Activated CD4-positive, alpha-beta T cell treated with anti-CD3 and anti-CD28 coated beads, Interleukin-10, Interleukin-2, amounts not matched to agents 100 ng/mL and 50 ng/mL, durations not matched to agents 16 hours and 8 hours (primary cell): ENCODE data around the gene NLGN1.
"Not testable (repeated sequence)": the region's sequence is repeated elsewhere in the genome, so short reads cannot be mapped to it uniquely, and the experiment has no call there.

Experiments
- DNase-seq: peaks from one replicate; pipeline ENCODE4 v3.0.0-alpha.2; 2020

The NLGN1 gene

DNA sequence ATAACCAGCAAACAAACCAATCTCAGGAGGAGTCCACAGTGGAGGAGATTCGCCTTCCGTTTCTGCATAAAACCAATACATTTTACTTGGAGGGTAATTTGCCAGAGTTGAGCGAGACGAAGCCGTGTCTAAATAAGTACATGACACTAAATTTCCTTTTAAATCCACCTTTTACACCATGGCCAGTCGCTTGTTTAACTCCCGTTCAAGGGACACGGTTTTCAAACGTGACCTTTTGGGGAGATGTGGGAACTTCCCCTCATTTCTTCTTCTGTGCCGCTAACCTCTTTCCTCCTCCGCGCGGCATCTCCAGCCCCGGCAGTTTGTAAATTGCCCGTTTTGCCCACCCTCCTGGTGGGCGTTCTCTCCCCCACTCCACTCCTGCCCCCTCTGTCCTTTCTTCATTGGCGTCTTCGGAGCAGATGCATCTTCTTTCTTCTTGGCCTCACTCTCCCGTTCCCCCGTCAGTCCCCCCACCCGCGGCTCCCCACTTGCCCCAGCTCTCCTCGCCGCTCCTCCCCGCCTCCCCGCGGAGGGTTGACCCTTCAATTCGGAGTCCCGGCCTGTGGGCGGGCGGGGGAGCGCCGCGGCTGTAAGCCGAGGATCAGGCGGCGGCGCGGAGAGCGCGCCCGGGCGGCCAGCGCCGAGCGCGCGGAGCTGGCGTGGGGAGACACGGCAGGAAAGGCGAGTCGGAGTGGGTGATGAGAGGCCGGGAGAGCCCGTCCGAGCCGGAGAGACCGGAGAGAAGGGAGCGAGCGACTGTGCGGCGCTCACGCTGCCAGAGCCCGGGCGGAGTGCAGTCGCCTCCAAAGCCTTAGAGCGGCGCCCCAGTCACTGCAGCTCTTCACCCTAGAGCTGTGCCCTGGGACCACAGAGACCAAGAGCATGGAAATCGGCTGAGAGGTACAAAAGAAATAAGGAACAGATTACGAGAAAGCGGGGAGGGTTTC, at the start of gene NLGN1:
NLGN1 (plus strand) TSS at position 584 of the 950 bp plus-strand sequence.
- peak; percentile 1 for DNase-seq

DNA sequence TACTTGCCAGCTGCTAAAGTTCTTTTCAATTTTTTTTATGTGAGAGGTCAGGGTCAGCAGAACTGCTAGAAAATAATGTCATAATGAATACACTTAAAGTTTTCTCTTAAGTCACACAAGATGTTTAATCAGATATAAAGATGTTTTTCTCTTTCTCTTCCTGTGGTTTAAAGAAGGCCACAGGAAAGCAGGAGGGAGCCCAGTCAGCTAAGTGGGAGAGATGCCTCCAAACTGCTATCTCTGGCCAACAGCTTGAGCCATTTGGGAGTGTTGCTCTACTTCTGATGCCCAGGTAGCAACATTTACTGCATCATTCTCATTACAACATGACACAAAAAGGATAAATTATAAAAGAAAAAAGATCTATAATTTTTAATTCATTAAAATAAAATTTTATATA, 45.7 kb upstream of the NLGN1 start:
- DNase-seq: no peak

DNA sequence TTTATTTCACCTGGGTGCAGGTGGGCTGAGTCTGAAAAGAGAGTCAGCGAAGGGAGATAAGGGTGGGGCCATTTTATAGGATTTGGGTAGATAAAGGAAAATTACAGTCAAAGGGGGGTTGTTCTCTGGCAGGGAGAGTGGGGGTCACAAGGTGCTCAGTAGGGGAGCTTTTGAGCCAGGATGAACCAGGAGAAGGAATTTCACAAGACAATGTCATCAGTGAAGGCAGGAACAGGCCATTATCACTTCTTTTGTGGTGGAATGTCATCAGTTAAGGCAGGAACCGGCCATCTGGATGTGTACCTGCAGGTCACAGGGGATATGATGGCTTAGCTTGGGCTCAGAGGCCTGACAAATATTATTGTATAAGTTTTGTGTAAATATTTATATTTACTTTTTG, 44.4 kb upstream of the NLGN1 start:
- DNase-seq: not testable (repeated sequence)

DNA sequence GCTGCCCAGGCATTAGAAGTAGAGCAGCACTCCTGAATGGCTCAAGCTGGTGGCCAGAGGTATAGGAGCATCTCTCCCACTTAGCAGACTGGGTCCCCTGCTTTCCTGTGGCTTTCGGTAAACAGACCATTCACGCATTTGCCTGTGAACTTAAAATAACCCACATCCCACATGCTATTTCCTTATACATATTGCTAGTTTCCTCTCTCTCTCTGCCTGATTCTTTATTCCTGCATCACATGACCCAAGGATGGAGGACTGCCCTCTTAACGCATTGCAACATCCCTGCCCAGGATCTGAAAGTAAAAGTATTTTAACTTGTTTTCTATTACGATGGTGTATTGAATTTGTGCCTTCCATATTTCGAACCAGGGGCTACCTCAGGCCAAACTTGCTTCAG, 43.4 kb upstream of the NLGN1 start:
- DNase-seq: no peak

DNA sequence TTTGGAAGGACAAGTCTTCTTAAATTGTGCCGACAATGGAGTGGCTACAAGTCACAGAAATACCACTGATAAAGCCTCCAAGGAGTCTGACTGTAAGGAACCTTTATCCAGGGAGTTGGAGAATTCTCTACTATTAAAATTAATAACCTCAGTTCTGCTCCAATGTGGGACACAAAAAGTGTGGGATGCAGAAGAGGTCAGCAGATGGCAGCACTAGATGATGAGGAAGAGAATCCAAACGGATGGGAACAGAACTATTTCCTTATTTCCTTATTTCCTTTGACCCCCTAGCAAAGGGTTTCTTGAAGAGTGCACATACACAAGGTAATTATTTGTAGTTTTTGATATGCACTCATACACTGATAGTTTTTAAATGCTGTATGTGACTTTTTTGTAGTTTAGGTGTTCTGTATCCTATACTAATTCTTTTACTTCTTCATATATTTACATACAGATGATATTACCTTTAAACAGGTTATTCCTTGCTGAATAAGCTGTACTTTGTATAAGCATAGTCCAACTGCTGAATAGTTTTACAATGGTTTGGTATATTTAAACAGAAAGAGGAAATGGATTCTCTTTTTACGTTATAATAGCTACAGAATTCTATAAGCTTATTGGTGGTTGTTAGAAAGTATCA, 25.6 kb upstream of the NLGN1 start:
- no peak for DNase-seq

DNA sequence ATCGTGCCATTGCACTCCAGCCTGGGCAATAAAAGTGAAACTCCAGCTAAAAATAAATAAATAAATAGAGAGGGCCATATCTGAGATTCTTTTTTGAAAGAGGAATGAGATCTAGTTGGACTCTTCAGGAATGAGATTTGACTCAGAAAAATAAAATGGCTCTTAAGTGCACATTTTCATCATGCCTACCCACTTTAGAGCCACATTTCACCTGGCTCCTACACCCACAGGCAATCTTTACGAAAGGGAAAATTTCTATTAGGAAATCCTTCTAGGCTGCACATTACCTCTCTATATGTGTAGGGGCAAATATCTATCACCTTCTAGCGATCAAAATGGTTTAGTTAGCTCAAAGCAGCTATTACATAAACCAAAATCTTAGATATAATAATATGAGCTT, 16.9 kb upstream of the NLGN1 start:
- no peak for DNase-seq

DNA sequence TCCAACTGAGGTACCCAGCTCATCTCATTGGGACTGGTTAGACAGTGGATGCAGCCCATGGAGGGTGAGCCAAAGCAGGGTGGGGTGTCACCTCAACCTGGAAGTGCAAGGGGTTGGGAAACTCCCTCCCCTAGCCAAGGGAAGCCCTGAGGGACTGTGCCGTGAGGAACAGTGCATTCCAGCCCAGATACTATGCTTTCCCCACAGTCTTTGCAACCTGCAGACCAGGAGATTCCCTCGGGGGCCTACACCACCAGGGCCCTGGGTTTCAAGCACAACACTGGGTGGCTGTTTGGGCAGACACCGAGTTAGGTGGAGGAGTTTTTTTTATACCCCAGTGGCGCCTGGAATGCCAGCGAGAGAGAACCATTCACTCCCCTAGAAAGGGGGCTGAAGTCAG, 15.6 kb upstream of the NLGN1 start:
- DNase-seq: not testable (repeated sequence)

DNA sequence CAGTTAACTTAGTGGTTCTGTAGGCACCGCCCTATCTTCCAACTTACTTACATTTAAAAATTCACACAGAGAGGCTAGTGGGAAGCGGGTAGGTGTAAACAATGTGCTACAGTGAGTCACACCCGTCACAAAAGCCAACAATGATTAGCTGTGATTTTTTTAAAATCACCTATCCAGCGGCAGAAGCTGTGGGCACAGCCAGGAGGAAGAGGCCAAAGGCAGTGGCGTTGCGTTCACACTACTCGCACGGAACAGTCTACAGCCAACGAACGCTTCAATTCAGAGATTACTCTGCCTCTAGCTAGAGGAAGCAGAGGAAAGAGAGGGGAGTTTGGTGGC, 2.5 kb upstream of the NLGN1 start:
- peak; percentile 30 for DNase-seq

DNA sequence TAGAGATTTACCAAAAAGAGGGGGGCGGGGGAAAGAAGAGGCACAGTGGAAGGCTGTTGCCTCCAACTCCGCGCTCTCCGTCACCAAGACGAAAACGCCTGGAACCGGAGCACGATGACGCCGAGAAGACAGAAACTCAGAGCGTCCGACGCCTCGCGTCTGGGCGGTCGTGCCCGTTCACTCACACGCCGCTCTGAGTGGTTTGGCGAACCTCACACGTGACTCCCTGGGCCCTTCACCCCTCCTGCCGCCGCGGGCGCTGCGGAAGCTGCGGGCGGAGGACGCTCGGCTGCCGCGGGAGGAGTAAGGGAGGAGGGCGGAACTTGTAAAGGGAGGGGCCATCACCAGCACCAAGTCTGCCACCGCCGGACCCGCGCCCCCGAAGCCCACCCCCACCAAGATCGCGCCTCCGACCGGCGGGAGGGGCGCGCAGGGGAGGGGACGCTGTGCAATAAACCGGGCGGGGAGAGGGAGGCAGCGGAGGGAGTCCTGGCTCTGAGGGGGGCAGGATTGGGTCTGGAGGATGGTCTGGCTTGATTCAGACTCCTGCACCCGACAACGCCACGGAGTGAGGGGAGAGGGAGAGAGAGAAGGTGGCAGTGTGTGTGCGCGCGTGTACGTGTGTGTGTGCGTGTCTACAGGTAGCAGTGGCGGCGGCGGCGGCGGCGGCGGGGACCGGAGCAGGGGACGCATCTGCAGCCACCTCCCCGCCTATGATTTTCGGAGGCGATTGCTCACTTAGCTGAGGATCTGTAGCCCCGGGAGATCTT, 1.9 kb upstream of the NLGN1 start:
- DNase-seq: peak; percentile 76

DNA sequence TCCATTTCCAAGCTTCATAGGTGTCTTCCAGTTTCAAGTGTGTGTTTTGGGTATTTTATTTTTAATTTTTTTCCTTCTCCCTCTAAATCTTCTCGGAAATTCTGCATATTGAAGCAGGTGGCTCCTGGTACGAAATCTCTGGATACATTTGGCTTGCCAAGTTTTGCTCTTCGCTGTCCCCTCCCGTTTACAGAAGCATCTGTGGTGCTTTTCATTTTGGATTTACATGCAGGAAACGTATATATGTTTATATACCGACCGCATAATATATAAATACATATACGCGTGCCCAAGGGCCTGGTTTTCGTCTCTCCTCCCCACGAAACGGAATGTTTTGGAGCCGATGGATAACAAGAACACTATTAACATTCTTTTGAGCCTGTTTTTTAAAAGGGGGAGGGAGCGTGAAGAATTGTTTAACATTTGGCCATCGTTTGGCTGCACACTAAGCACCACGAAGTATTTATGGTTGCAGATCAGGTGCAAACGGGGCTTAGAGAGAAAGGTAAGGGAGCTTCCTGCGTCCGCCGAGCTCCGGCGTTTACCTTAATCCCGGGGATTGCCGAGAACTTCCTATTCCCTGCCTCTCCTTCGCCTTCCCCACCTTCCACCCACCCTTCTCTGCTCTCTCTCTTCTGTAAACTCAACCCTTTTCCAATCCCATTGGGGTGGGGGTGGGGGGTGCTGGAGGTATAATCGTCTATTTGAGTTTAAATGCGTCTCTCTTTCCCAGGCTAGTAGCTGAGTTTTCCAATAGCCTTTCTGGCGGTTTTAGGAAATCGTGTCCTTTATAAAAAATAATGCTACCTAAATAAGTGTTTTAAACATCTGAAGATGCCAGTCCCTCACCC, 1.1 kb upstream of the NLGN1 start:
- no peak for DNase-seq

DNA sequence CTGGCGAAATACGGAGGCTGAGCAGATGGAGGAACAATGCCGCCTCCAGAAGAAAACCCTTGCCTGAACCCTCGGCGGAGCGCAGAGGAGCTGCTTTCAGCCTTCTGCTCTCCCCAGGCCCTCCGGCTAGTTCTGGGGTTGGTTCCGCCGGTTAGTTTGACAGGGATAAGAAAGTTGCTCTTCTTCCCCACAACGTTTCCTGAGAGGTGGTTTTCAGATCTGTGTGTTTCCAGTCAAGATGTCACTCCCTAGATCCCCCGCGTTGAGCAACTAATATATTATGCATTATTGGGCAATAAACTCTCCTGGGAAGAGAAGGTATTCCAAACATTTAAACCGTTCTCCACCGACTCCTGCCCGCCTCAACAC, 551 bp downstream of the NLGN1 start:
- DNase-seq: no peak

DNA sequence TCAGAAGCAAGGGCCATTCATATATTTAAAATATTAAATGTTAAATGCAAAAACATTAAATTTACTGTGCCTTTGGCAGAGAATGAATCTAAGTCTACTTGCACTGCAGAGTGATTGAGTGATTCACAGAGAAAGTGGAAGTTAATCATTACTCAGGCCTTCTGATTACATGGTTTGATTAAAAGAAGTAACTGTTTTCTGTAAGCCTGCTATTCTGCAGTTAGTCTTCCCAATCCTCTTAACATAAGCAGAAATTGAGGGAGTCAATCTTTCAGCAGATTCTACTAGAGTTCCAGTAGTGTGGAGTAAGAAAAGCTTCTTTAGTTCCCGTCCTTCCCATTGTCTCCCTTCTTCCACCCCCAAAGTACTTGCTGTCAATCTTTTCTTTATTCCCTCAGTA, 1.5 kb downstream of the NLGN1 start:
- no peak for DNase-seq

DNA sequence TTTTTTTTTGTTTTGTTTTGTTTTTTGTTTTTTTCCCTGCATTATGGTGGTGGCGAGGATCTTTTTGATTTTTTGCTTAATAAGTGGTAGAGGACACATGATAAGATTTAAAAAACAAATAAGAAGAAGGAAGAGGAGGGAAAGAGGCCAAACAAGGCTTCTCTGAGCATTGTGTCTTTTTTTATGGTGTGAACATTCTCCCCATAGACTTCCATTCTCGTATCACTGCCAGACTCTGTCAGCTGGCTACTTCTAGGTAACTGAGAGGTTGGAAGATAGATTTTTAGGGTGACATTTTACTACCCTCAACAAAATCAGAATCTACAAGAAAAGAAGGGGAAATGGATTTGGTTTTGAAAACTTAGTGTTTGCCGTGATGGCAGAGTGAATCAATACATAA, 3.8 kb downstream of the NLGN1 start:
- no peak for DNase-seq

DNA sequence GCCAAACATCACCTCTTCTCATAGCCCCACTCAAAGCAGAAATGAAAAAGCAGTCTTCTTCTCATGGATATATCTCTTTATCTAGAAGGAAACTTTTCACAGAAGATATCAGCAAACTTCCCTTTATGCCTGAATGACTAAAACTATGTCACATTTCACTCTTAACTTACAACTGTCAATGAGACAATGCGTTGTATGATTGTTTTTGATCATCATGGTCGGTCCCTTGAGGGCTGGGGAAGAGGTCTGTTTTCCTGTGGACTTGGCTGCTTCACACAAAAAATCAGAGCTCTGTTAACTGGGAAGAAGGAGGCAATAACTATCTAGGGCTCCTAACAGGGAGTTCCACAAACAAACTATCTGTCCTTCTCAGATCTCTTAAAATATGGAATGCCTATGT, 5.1 kb downstream of the NLGN1 start:
- DNase-seq: no peak

DNA sequence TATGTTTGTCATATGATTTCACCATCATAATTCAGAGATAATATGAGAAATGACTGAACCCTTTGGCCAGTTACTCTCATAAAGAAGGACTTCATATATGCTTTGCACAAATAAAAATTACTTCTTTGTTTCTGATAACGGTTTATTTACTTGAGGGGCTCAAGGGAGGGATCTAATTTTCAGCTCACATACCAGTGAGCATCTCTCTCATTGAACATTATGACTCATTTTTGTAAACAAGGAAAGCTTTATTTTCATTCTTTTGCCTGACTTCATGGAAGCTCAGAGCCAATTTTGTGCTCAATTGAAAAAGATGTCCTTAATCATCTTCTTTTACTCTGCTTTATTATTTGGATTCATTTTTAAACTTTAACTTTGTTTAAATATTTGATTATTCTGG, 5.8 kb downstream of the NLGN1 start:
- no peak for DNase-seq

DNA sequence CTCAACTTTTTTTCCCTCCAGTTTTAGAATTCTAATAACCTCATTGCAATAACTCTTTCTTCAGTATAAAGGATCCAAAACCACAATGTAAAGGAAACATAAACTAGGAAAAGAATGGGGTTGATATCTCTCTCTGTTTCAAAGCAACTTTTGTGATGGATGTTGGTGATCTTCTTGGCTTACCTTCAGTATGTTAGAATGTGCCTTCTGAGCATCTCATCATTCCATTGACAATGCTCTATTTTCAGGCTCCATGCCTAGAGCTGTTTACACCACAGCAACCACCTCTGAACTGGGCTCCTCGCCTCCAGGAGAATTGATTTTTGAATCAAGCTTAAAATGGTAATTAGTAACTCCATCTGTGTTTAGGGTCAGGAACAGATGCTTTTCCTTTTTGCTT, 6.6 kb downstream of the NLGN1 start:
- no peak for DNase-seq

DNA sequence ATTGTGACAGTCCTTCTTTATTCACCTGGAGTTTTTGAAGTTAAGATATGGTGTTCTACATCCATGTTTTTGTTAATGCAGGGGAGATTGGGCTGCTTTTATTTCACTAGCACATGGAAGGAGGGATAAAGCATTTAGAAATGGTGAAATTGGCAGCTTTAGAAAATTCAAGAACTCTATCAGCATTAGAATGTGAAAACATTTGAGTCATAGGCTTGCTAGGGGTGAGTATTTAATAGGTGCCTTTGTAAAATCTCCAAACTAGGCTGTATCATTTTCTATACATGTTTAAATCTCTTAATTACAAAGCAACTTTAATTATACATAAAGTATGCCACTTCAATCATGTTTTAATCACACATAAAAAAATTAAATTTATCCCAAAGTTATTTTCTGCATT, 12.9 kb downstream of the NLGN1 start:
- DNase-seq: no peak

DNA sequence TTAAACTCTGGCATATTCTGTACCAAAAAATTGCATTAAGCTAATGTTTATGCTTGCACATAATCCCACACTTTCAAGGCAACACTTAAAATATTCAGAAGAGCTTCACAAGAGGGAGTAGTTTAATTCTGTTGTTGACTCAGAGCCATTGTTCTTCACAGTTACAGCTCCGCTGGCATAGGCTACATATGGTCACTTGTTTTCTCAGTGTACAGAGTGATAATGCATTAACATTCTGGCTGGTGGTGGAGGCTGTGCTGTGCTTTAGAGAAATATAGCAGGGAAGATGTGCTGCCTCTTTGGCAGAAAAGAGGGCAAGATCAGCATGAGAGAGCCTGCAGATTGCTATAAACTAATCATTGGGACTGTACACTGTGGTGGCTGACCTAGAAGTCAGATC, 13.3 kb downstream of the NLGN1 start:
- DNase-seq: no peak

DNA sequence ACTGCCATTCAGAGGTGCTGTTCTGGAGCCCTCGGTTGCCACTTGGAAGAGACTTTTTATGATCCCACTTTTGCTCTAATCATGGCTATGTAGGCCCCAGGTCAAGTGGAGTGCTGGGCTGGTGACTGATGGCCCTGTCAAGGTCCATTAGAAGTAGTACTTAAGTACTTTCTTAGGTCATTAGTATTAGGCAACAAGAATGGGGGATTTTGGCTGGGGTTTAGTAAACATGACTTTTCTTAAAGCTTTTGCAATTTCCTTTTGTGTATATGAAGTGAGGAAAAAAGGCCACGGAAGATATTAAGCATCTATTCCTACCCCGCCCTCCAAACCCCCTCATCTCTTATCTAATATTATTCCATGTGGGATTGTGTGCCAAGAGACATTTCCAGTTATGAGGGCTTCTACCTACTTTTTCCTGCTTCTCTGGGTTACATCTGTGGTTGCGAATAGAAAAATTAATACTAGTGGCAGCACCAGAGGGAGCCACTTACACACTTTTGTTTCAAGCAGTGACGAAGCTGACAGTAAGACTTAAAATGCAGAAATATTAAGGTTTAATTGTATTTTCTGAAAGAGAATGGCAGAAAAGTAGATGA, 13.9 kb downstream of the NLGN1 start:
- DNase-seq: no peak

DNA sequence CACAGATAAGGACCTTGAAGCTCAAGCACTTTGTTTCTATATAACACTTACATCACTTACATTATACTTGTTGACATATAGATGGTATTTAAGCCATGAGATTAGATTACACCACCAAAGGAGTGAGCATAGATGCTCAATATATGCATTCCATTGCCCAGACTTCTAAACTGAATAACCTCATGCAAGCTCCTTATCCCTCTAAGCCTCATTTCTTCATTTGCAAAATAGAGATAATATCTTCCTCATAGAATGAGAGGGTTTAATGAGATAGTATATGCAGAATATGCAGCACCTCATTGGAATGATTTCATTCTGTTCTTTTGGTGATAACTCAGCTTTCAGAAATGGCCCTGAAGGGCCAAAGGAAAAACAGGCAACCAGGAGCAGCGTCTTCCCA, 18.5 kb downstream of the NLGN1 start:
- DNase-seq: no peak

DNA sequence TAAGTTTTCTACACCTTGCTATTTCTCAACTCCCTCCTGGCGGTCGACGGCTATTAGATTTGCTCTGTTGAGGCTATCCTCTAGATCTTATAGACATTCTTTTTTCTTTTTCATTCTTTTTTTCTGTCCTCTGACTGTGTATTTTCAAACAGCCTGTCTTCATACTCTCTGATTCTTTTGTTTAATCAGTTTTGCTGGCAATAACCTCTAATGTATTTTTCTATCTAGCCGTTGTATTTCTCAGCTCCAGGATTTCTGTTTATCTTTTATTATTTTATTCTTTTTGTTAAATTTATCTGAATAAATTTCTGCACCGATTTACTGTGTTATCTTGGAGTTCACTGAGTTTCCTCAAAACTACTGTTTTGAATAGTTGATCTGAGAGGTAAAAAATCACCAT, 31.5 kb downstream of the NLGN1 start:
- no peak for DNase-seq

DNA sequence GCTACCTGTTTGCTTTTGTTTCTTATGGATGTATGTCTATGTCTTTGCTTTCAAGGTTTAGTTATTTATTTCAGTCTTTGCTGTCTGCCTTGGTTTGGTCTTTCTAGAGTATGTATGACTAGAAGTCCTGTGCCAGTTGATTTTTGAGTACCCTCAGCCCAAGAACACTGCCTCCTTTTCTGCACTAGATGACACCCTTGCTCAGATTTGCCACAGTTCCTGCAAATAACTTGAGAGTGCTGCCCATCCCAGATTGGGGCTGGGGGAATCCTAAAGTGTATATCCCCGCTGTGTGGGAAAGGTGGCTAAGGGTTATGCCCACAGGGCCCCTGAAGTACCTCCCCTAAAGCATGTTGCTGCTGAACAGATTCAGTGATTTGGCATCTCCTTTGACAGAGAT, 32.0 kb downstream of the NLGN1 start:
- DNase-seq: no peak

DNA sequence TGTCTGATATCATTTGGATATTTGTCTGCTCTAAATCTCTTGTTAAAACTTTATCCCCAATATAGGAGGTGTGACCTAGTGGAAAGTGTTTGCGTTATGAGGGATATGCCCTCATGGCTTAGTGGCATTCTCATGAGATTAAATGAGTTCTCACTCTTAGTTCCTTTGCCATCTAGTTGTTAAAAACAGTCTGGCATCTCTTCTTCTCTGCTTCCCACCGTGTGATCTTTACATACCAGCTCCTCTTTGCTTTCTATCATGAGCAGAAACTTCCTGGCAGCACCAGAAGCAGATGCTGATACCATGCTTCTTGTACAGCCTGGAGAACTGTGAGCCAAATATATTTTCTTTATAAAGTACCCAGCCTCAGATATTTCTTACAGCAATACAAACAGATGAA, 33.0 kb downstream of the NLGN1 start:
- DNase-seq: no peak
